SK-N-SH (cell line): ENCODE measurements around the gene RANBP2. TPM values are rescaled to one million over a fixed set of nuclear protein-coding genes. Genes with fewer than 3 reads are reported as not detected.
A peak's percentile ranks its signal among the peaks of the same experiment; 100 is the strongest.
"Not testable (repeated sequence)": the region's sequence is repeated elsewhere in the genome, so short reads cannot be mapped to it uniquely, and the experiment has no call there.

Experiments
- CTCF ChIA-PET: fragments of 300-600, 350-600 bp; formaldehyde crosslinking; extraction: SDS; loops from one replicate; lab custom pipeline; 2021; lab: Yijun Ruan, JAX
- POLR2A ChIA-PET: fragments of 350-600 bp; sonication (Branson Sonifier 250); formaldehyde crosslinking; extraction: SDS; loops from one replicate; lab custom pipeline; 2020; ENCODE audit warnings: antibody characterized with exemption, inconsistent platforms; lab: Yijun Ruan, JAX
- DNase-seq: peaks from one replicate; pipeline ENCODE4 v3.0.0; 2012
- H2AFZ ChIP-seq: fragments of 200-600 bp; sonication (generic); 2 replicates; pipeline ENCODE4 v1.8.1; 2016; ENCODE audit warnings: antibody characterized with exemption, mild to moderate bottlenecking, low read depth
- H3F3A ChIP-seq: fragments of 200-600 bp; sonication (generic); replicated peaks from 2 replicates; pipeline ENCODE3; 2016; ENCODE audit warnings: antibody characterized with exemption, mild to moderate bottlenecking; ENCODE audit not compliant: insufficient read depth
- H3K27ac ChIP-seq, 2 experiments: fragments of 200-500 bp in 1 of 2; fragments of 200-600 bp in 1 of 2; sonication (Bioruptor generic) in 1 of 2; sonication (generic), shearing (Covaris generic) in 1 of 2; 2 replicates each; pipeline versions ENCODE4 v1.5.1 to v1.6.1; 2014 to 2016; ENCODE audit warnings: low read depth in 2 of 2, inconsistent platforms in 1 of 2, low read length in 1 of 2, mild to moderate bottlenecking in 1 of 2, mixed read lengths in 1 of 2
- H3K27me3 ChIP-seq: fragments of 200-600 bp; sonication (generic), shearing (Covaris generic); 2 replicates; pipeline ENCODE4 v1.6.1; 2016; ENCODE audit warnings: mixed run types; ENCODE audit not compliant: insufficient read depth
- H3K36me3 ChIP-seq, 2 experiments: fragments of 200-500 bp in 1 of 2; fragments of 200-600 bp in 1 of 2; sonication (Bioruptor generic) in 1 of 2; sonication (generic) in 1 of 2; replicated peaks in 1 of 2; 2 replicates each; pipeline versions ENCODE3 to v1.5.1; 2014 to 2016; ENCODE audit warnings: low read length in 1 of 2, mild to moderate bottlenecking in 1 of 2; ENCODE audit not compliant: insufficient read depth in 2 of 2, control insufficient read depth in 1 of 2
- H3K4me1 ChIP-seq, 2 experiments: fragments of 200-500 bp in 1 of 2; fragments of 200-600 bp in 1 of 2; sonication (Bioruptor generic) in 1 of 2; sonication (generic), shearing (Covaris generic) in 1 of 2; 2 replicates each; pipeline versions ENCODE4 v1.5.1 to v1.6.1; 2014 to 2016; ENCODE audit warnings: low read depth in 1 of 2, low read length in 1 of 2, mixed run types in 1 of 2; ENCODE audit not compliant: insufficient read depth in 2 of 2, control insufficient read depth in 1 of 2
- H3K4me2 ChIP-seq: fragments of 200-600 bp; sonication (generic), shearing (Covaris generic); 2 replicates; pipeline ENCODE4 v1.6.1; 2017; ENCODE audit warnings: mixed run types
- H3K4me3 ChIP-seq, 2 experiments: fragments of 200-500 bp in 1 of 2; fragments of 200-600 bp in 1 of 2; sonication (Bioruptor generic) in 1 of 2; sonication (generic), shearing (Covaris generic) in 1 of 2; 2 replicates each; pipeline versions ENCODE4 v1.5.1 to v1.8.1; 2014 to 2016; ENCODE audit warnings: low read depth in 2 of 2, inconsistent platforms in 1 of 2, low read length in 1 of 2, mild to moderate bottlenecking in 1 of 2, mixed read lengths in 1 of 2, moderate library complexity in 1 of 2
- H3K79me2 ChIP-seq: fragments of 200-600 bp; sonication (generic); 2 replicates; pipeline ENCODE4 v1.8.1; 2017; ENCODE audit warnings: mild to moderate bottlenecking; ENCODE audit not compliant: insufficient read depth
- H3K9ac ChIP-seq: fragments of 200-600 bp; sonication (generic); 2 replicates; pipeline ENCODE4 v1.6.1; 2017; ENCODE audit warnings: mixed run types
- H3K9me2 ChIP-seq: fragments of 200-600 bp; sonication (generic); 2 replicates; pipeline ENCODE4 v1.6.1; 2017; ENCODE audit warnings: mixed run types
- H3K9me3 ChIP-seq: fragments of 200-600 bp; sonication (generic); 2 replicates; pipeline ENCODE4 v1.6.1; 2017; ENCODE audit warnings: mixed run types, mild to moderate bottlenecking, moderate library complexity
- H4K20me1 ChIP-seq: fragments of 200-600 bp; sonication (generic); 2 replicates; pipeline ENCODE4 v1.6.1; 2017; ENCODE audit warnings: mild to moderate bottlenecking, mixed run types; ENCODE audit not compliant: insufficient read depth
- EP300 ChIP-seq, 2 experiments: IDR thresholded peaks; 2 replicates each; pipeline versions ENCODE4 v1.4.0 to v1.6.1; 2012; ENCODE audit warnings: borderline replicate concordance in 1 of 2, low read depth in 1 of 2, low read length in 1 of 2
- FOSL2 ChIP-seq: IDR thresholded peaks from 2 replicates; pipeline ENCODE4 v1.4.0; 2012; ENCODE audit warnings: low read depth, mild to moderate bottlenecking, moderate library complexity, borderline replicate concordance
- JUND ChIP-seq: IDR thresholded peaks from 2 replicates; pipeline ENCODE4 v1.4.0; 2012
- NFIC ChIP-seq: IDR thresholded peaks from 2 replicates; pipeline ENCODE4 v1.4.0; 2012; ENCODE audit warnings: borderline replicate concordance
- TCF12 ChIP-seq: IDR thresholded peaks from 2 replicates; pipeline ENCODE4 v1.4.0; 2012
- WGBS: methylation state at CpG from one replicate; pipeline ENCODE4 v1.1.6; 2017; ENCODE audit warnings: low lambda C conversion rate; 5-methylcytosine and 5-hydroxymethylcytosine counted together
- polyA plus RNA-seq, 3 experiments: library from polyadenylated mRNA; depleted of rRNA; stranded (reverse); fragments of >200 nt; gene quantifications; 2 replicates each; pipeline ENCODE4 v1.2.3, GENCODE V29; 2012
- TF ChIP-seq, protein P1 (sequence below): IDR thresholded peaks from 2 replicates; pipeline ENCODE4; 2012
- TF ChIP-seq, protein P2 (sequence below): IDR thresholded peaks from 2 replicates; pipeline ENCODE4 v1.6.1; 2012; ENCODE audit warnings: mild to moderate bottlenecking, low read depth, low read length, moderate library complexity

The RANBP2 gene
- polyA plus RNA-seq, 1 of the 3 experiments (the other 2 are of a cell fraction), result 3.6 TPM

- H3K9me2 ChIP-seq, H3K9me3 ChIP-seq, POLR2A ChIA-PET, H4K20me1 ChIP-seq, H3K79me2 ChIP-seq, H3F3A ChIP-seq, CTCF ChIA-PET, H3K4me1 ChIP-seq, H3K4me2 ChIP-seq, H3K4me3 ChIP-seq, H2AFZ ChIP-seq, H3K27me3 ChIP-seq, H3K9ac ChIP-seq: not testable (repeated sequence)
- WGBS, result 71% methylated on average over 4 of the region's 4 CpGs
- Histone ChIP-seq H3K36me3 (peaks cover 14 to 37% of the 10 kb centered on the region in 2 experiments), H3K27ac (peak overlapping the region; percentile 57 to 78; a peak in 3 of 4 replicates)
- TF ChIP-seq TCF12, result peak; percentile 24; the same call in 1 of the 2 replicates
- peak; percentile 5 for DNase-seq
Observed at GRCh38 chr2:108677239-108677744, 42.0 kb upstream of the RANBP2 start.

DNA sequence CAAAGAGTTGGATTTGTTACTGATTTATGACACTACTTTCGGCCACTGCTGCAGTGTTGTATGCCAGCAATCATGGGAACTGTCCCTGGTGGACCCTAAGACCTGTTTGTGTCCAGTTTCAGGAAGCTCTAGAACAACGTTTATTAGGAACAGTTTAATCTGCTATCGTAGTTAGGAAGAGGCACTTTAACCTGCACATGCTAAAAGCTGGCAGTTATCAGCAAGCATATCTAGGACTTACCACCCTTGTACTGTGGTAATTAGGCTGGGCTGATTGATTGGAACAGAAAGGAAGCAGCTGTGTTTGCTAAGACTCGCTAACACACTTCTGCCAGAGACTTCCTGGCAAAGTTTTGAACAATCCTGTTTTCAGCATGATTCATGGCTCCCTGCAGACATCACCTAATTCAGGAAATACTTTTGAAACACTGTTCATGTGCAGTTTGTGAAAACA, 41.1 kb upstream of the RANBP2 start:
- H2AFZ ChIP-seq, POLR2A ChIA-PET, H3K9me2 ChIP-seq, H3K79me2 ChIP-seq, H3K9ac ChIP-seq, H4K20me1 ChIP-seq, DNase-seq, H3K4me1 ChIP-seq, CTCF ChIA-PET, H3F3A ChIP-seq, H3K4me3 ChIP-seq, H3K9me3 ChIP-seq, H3K27me3 ChIP-seq: not testable (repeated sequence)
- TF ChIP-seq EP300 (IDR thresholded peaks at IDR 0.05; ENCODE audit: borderline replicate concordance in 1 of 2, low read depth in 1 of 2, low read length in 1 of 2) (peak; percentile 45 to 52; a peak in 3 of 4 replicates), FOSL2 (peak; percentile 51), TCF12 (peak; percentile 80), JUND (peak; percentile 52), NFIC (peak; percentile 30; the same call in 1 of the 2 replicates)
- TF ChIP-seq, protein P1, sequence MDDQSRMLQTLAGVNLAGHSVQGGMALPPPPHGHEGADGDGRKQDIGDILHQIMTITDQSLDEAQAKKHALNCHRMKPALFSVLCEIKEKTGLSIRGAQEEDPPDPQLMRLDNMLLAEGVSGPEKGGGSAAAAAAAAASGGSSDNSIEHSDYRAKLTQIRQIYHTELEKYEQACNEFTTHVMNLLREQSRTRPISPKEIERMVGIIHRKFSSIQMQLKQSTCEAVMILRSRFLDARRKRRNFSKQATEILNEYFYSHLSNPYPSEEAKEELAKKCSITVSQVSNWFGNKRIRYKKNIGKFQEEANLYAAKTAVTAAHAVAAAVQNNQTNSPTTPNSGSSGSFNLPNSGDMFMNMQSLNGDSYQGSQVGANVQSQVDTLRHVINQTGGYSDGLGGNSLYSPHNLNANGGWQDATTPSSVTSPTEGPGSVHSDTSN, result peak; percentile 66
- TF ChIP-seq, protein P2, sequence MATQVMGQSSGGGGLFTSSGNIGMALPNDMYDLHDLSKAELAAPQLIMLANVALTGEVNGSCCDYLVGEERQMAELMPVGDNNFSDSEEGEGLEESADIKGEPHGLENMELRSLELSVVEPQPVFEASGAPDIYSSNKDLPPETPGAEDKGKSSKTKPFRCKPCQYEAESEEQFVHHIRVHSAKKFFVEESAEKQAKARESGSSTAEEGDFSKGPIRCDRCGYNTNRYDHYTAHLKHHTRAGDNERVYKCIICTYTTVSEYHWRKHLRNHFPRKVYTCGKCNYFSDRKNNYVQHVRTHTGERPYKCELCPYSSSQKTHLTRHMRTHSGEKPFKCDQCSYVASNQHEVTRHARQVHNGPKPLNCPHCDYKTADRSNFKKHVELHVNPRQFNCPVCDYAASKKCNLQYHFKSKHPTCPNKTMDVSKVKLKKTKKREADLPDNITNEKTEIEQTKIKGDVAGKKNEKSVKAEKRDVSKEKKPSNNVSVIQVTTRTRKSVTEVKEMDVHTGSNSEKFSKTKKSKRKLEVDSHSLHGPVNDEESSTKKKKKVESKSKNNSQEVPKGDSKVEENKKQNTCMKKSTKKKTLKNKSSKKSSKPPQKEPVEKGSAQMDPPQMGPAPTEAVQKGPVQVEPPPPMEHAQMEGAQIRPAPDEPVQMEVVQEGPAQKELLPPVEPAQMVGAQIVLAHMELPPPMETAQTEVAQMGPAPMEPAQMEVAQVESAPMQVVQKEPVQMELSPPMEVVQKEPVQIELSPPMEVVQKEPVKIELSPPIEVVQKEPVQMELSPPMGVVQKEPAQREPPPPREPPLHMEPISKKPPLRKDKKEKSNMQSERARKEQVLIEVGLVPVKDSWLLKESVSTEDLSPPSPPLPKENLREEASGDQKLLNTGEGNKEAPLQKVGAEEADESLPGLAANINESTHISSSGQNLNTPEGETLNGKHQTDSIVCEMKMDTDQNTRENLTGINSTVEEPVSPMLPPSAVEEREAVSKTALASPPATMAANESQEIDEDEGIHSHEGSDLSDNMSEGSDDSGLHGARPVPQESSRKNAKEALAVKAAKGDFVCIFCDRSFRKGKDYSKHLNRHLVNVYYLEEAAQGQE, result peak; percentile 76
- H3K27ac ChIP-seq, result peak overlapping the region; percentile 57 to 78
- H3K36me3 ChIP-seq, result peaks cover 21 to 44% of the 10 kb centered on the region in 2 experiments
- peak overlapping the region; percentile 55 for H3K4me2 ChIP-seq
- WGBS, result 10% methylated on average over 4 of the region's 4 CpGs

- 80% methylated on average over 1 of the region's 2 CpGs for WGBS
- H3K27me3 ChIP-seq, POLR2A ChIA-PET, H3K9ac ChIP-seq, H3K27ac ChIP-seq, H3K4me1 ChIP-seq, CTCF ChIA-PET, H3K4me2 ChIP-seq, DNase-seq, H2AFZ ChIP-seq, H3K79me2 ChIP-seq, H3K4me3 ChIP-seq, H4K20me1 ChIP-seq, H3K9me3 ChIP-seq, H3K9me2 ChIP-seq: not testable (repeated sequence)
- Histone ChIP-seq H3K36me3 (peaks cover 39 to 54% of the 10 kb centered on the region in 2 experiments), H3F3A (peaks cover 15% of the 10 kb centered on the region)
Observed at GRCh38 chr2:108680805-108681204, 38.5 kb upstream of the RANBP2 start.

DNA sequence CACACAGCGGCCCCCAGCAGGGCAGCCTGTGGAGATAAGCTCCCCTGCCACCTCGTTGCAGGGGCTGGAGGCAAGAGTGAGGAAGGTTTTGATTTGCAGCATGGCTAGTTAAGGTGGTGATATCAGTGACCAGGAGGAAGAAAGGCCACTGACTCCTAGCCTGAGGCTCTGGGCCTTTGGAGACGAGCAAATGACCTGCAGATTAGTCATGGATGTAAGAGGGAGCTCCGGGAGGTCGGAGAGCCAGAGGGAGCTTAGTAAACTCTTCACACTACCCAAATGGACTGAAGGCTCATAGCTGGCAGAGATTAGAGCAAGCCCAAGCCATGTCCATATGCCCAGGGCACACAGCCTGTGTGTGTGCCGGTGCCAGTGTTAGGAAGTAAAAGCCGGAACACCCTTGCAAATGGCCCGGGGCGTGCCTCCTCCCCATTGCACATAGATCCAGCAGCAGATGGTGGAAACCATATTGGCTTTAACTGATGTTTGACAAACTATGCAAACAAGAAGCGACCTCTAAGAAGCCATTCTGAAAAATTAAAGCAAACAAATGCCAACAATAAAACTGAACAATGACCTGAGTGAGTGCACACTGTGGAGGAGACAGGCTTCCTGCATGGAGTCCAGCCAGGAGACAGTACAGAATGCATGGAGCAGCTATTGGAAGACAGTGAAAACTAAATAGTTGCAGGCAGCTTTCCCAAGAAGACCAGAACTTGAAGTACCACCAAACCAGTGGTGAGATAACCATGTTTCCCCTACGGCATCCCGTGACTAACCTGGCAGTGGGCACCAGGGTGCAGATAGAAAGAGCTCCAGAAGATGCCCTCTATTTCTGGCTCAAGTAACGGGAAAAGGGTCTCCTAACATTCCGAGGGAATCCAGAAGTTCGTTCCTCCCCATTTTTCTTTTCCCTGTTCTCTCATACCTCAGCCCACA, 30.2 kb upstream of the RANBP2 start:
- CTCF ChIA-PET, result interaction anchor here (0.6 kb wide), 1 partner anchor 339 kb away, joined by 3 read pairs; no protein-coding TSS in a partner anchor
- DNase-seq, result not testable (repeated sequence)

More for the DNA sequence above, 30.2 kb upstream of the RANBP2 start:
- H3K9me3 ChIP-seq, H3K9ac ChIP-seq, H2AFZ ChIP-seq, H3K9me2 ChIP-seq, H3K4me1 ChIP-seq, H3K4me2 ChIP-seq, H4K20me1 ChIP-seq, H3K79me2 ChIP-seq, H3F3A ChIP-seq, H3K4me3 ChIP-seq, H3K27me3 ChIP-seq, POLR2A ChIA-PET, H3K27ac ChIP-seq: not testable (repeated sequence)
- peaks cover 12 to 18% of the 10 kb centered on the region in 2 experiments for H3K36me3 ChIP-seq
- WGBS, result 91% methylated on average over 1 of the region's 15 CpGs
